ENCODE measurements around the gene MAPK8.

Gene MAPK8

GRCh38 chr10:48273741-48274140 is 32.7 kb upstream of the MAPK8 start:
- no peak for TF ChIP-seq TCF12 (IDR thresholded peaks at IDR 0.05; ENCODE audit: low read depth)
- no peak for TF ChIP-seq EP300 (IDR thresholded peaks at IDR 0.05; ENCODE audit: borderline replicate concordance)
- TF ChIP-seq CREB1 (IDR thresholded peaks at IDR 0.05; ENCODE audit: low read depth): no peak
- no peak for TF ChIP-seq FOXM1 (IDR thresholded peaks at IDR 0.05; ENCODE audit: borderline replicate concordance, low read depth)
- no peak for TF ChIP-seq TEAD4 (IDR thresholded peaks at IDR 0.05)
- TF ChIP-seq RAD21 (IDR thresholded peaks at IDR 0.05; ENCODE audit: low read depth): no peak
- no peak for TF ChIP-seq NFIC (IDR thresholded peaks at IDR 0.05)
- no peak for TF ChIP-seq USF1 (IDR thresholded peaks at IDR 0.05)
- no peak for TF ChIP-seq TAF1 (IDR thresholded peaks at IDR 0.05; ENCODE audit: low read depth)
- TF ChIP-seq EGR1 (IDR thresholded peaks at IDR 0.05): no peak
- TF ChIP-seq REST (IDR thresholded peaks at IDR 0.05; ENCODE audit: low read depth): no peak
- no peak for TF ChIP-seq MAX (IDR thresholded peaks at IDR 0.05)
- no peak for TF ChIP-seq YY1 (IDR thresholded peaks at IDR 0.05; ENCODE audit: low read depth)
- TF ChIP-seq ZBTB7A (IDR thresholded peaks at IDR 0.05; ENCODE audit: low read depth): no peak
- TF ChIP-seq CEBPB (IDR thresholded peaks at IDR 0.05): no peak

- TF ChIP-seq NFIC (IDR thresholded peaks at IDR 0.05) (no peak), YY1 (IDR thresholded peaks at IDR 0.05; ENCODE audit: low read depth) (no peak), ZBTB7A (IDR thresholded peaks at IDR 0.05; ENCODE audit: low read depth) (no peak), REST (IDR thresholded peaks at IDR 0.05; ENCODE audit: low read depth) (no peak), USF1 (IDR thresholded peaks at IDR 0.05) (no peak), CREB1 (IDR thresholded peaks at IDR 0.05; ENCODE audit: low read depth) (no peak), TCF12 (IDR thresholded peaks at IDR 0.05; ENCODE audit: low read depth) (no peak), TEAD4 (IDR thresholded peaks at IDR 0.05) (no peak), CEBPB (IDR thresholded peaks at IDR 0.05) (no peak), EP300 (IDR thresholded peaks at IDR 0.05; ENCODE audit: borderline replicate concordance) (no peak)
These were observed 31.8 kb upstream of the MAPK8 start, which contains the start of gene FRMPD2 for GRCh38 chr10:48274636-48275035. Gene FRMPD2, minus strand, starts transcription at chr10:48274696. Its CDS starts 129 bp downstream, at chr10:48274567.

- TF ChIP-seq NFIC (IDR thresholded peaks at IDR 0.05) (no peak), CEBPB (IDR thresholded peaks at IDR 0.05) (no peak), TAF1 (IDR thresholded peaks at IDR 0.05; ENCODE audit: low read depth) (no peak), CREB1 (IDR thresholded peaks at IDR 0.05; ENCODE audit: low read depth) (no peak), MAX (IDR thresholded peaks at IDR 0.05) (no peak), EP300 (IDR thresholded peaks at IDR 0.05; ENCODE audit: borderline replicate concordance) (no peak), RAD21 (IDR thresholded peaks at IDR 0.05; ENCODE audit: low read depth) (no peak), TCF12 (IDR thresholded peaks at IDR 0.05; ENCODE audit: low read depth) (no peak), REST (IDR thresholded peaks at IDR 0.05; ENCODE audit: low read depth) (no peak), EGR1 (IDR thresholded peaks at IDR 0.05) (no peak), FOXM1 (IDR thresholded peaks at IDR 0.05; ENCODE audit: borderline replicate concordance, low read depth) (no peak), ZBTB7A (IDR thresholded peaks at IDR 0.05; ENCODE audit: low read depth) (no peak)
These were observed 29.4 kb upstream of the MAPK8 start for GRCh38 chr10:48277093-48277492.

- TF ChIP-seq EP300 (IDR thresholded peaks at IDR 0.05; ENCODE audit: borderline replicate concordance): no peak
- no peak for TF ChIP-seq CEBPB (IDR thresholded peaks at IDR 0.05)
- TF ChIP-seq CREB1 (IDR thresholded peaks at IDR 0.05; ENCODE audit: low read depth): no peak
- TF ChIP-seq USF1 (IDR thresholded peaks at IDR 0.05): no peak
- no peak for TF ChIP-seq EGR1 (IDR thresholded peaks at IDR 0.05)
- no peak for TF ChIP-seq FOXM1 (IDR thresholded peaks at IDR 0.05; ENCODE audit: borderline replicate concordance, low read depth)
- no peak for TF ChIP-seq ZBTB7A (IDR thresholded peaks at IDR 0.05; ENCODE audit: low read depth)
- no peak for TF ChIP-seq NFIC (IDR thresholded peaks at IDR 0.05)
- TF ChIP-seq RAD21 (IDR thresholded peaks at IDR 0.05; ENCODE audit: low read depth): no peak
- no peak for TF ChIP-seq REST (IDR thresholded peaks at IDR 0.05; ENCODE audit: low read depth)
- no peak for TF ChIP-seq TCF12 (IDR thresholded peaks at IDR 0.05; ENCODE audit: low read depth)
- TF ChIP-seq TAF1 (IDR thresholded peaks at IDR 0.05; ENCODE audit: low read depth): no peak
- TF ChIP-seq TEAD4 (IDR thresholded peaks at IDR 0.05): no peak
- no peak for TF ChIP-seq MAX (IDR thresholded peaks at IDR 0.05)
- TF ChIP-seq YY1 (IDR thresholded peaks at IDR 0.05; ENCODE audit: low read depth): no peak
These were observed 27.3 kb upstream of the MAPK8 start for GRCh38 chr10:48279081-48279751.

Measured in Ishikawa (cell line).